A549 treated with ZK216348 at 1 μM for 4 hours (cell line): ENCODE measurements around the gene TCEA3. TPM values are rescaled to one million over a fixed set of nuclear protein-coding genes. Genes with fewer than 3 reads are reported as not detected.

Experiments used
- total RNA-seq: library from RNA; stranded (reverse); fragments of 200-300 nt; extraction: Qiagen RNA extraction; gene quantifications from 5 replicates; pipeline ENCODE4 v1.2.3, GENCODE V29; 2022; ENCODE audit warnings: low read depth

Gene TCEA3
- 0.42 to 0.72 TPM (median 0.46 TPM) in 4 of 5 replicates, not detected in the other for total RNA-seq

DNA sequence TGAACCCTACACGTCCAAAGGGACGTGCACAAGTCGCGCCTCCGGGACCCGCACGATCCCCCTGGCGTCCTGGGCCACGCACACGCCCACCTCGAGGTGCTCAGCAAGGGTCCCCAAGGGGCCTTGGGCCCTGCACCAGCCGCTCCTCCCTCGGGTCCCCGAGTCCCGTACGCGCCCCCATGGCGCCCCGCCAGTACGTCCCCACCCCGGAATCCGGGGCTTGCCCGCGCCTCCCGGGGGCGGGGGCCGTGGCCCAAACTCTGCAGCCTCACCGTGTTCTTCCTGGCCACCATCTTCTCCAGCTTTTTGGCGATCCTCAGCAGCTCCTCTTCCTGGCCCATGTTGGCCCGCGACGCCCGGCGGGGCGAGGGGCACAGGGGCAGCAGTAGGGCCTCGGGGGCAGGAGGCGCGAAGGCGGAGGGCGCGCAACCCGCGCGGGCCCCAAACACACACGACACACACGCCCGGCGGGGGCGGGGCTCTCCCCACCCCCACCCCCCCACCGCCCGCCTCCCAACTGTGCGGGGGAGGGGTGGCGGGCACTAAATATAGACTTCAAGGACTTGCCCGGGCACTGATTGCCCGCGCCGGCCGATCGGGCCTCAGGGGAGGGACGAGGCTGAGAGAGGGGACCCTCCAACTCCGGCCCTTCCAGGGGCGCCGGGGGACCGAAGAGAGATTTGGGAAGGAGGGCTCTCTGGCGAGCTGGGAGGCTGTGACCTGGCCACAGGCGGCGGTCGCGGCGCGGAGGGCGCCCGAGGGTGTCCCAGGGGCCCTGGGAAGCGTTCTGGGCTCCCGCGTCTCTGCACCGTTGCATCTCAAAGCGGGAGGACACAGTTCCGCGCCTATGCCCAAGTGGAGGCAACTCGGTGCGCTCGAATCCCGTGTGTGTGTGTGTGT, at the start of gene TCEA3:
Gene TCEA3, minus strand, starts transcription at position 456 of the 900 bp plus-strand sequence. Its CDS starts 115 bp downstream, at position 341.

DNA sequence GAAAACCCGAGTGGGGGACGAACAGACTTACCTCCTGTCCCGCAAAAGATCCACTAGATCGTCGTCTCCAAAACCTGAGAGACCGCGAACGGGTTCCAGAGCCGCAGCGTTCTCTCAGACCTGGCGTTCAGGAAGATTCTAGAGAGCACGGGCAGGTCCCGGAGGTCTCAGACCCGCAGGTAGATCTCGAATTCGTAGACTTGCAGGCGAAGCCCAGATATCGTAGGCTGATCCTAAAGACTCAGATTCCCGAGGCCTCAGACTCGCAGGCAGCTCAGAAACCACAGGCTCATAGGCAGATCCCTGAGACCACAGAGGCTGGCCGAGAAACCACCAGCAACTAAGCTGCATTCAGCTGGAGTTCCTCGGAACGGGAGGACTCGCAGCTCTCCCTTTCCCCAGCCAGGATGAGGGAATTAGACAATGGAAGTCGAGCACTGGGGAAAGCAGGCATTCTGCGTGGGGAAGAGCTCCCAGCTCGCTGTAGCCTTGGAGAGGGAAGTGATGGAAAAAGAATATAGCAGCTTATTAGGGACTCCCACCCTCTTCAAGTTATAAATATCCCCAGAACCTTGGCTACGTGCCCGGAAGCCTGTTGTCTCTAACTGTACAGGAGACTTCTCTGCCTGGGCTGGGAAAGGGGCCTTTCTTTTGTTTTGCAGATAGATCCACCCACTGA, 55.1 kb downstream of the TCEA3 start, which contains the start of gene ZNF436:
Gene ZNF436, minus strand, starts transcription at position 502 of the 679 bp plus-strand sequence. CDS start 1,831 bp downstream, outside the sequence.

DNA sequence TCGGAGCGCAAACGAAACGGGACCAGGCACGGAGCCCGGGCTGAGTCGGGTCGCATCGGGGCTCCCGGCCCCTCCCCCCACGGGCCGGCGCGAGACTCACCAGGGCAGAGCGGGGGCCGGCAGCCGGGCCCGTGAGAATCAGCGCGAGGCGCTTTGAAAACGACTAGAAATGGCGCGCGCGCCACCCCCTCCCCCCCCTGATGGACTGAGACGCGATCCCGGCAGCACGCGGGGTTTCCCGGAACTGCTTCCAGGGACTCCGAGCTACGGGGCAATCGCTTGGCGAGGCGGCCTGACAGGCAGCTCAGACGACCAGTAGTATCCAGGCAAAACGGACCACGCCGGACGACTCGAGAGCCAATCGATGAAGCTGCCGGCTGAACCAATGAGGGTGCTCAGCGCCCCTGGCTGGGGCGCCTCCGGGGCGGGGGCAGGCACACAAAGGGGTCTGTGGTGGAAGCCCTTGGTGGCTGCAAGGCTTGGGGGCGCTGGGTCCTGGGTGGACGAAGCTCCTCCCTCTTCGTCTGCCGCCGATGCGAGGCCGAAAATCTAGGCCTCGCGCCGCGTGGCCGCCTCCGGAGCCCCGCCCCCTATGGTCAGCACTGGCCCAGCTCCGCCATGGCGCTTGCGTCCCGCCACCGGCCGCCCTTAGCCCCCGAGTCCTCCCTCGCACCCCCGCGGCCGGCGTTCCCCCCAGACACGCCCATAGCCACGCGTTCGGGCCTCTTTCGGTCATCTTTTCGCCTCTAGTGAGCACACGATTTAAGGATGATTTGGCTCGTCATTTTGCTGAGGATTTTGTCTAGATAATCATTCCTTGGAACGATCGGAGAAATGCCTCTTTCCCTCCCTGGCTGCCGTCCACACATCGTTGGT, 80.2 kb downstream of the TCEA3 start, which contains the start of gene HNRNPR:
Gene HNRNPR, minus strand, starts transcription at position 174 of the 876 bp plus-strand sequence. CDS start 3,276 bp downstream, outside the sequence.

Other genes with a start within 250 kb of the TCEA3 start
- 12.6 to 18.2 TPM (median 15.3 TPM) in 5 replicates for gene HTR1D, start 207.2 kb downstream of the TCEA3 start, total RNA-seq
- 164 to 229 TPM (median 176 TPM) in 5 replicates for gene HNRNPR, start 80.5 kb downstream of the TCEA3 start, total RNA-seq
- gene ZNF436, start 54.9 kb downstream of the TCEA3 start, total RNA-seq = 5.1 to 6.7 TPM (median 5.6 TPM) in 5 replicates
- gene ASAP3, start 59.4 kb upstream of the TCEA3 start, total RNA-seq = 3.2 to 5.9 TPM (median 5.3 TPM) in 5 replicates
- 2.1 to 3.5 TPM (median 3.2 TPM) in 5 replicates for gene E2F2, start 106.5 kb upstream of the TCEA3 start, total RNA-seq
- 230 to 501 TPM (median 359 TPM) in 5 replicates for gene ID3, start 134.8 kb upstream of the TCEA3 start, total RNA-seq